Globus pallidus (tissue), 1 donor: ENCODE data around the gene PLEKHA7.
A peak's percentile ranks its signal among the peaks of the same experiment; 100 is the strongest.

Source experiments
- DNase-seq: peaks from one replicate; pipeline ENCODE4 v3.0.0-alpha.2; 2015; ENCODE audit warnings: low spot score

Gene PLEKHA7

GRCh38 chr11:16839821-16840220 lies 174.4 kb downstream of the PLEKHA7 start:
- DNase-seq: no peak

GRCh38 chr11:16834384-16834783 lies 179.8 kb downstream of the PLEKHA7 start:
- DNase-seq: no peak

GRCh38 chr11:16833026-16833425 lies 181.2 kb downstream of the PLEKHA7 start:
- no peak for DNase-seq

- DNase-seq: no peak
These were observed 182.0 kb downstream of the PLEKHA7 start for GRCh38 chr11:16832193-16832539.

GRCh38 chr11:16831316-16832192 lies 182.7 kb downstream of the PLEKHA7 start:
- no peak for DNase-seq

GRCh38 chr11:16827139-16827538 lies 187.1 kb downstream of the PLEKHA7 start:
- no peak for DNase-seq

GRCh38 chr11:16825968-16826367 lies 188.2 kb downstream of the PLEKHA7 start:
- no peak for DNase-seq

- no peak for DNase-seq
These were observed 189.1 kb downstream of the PLEKHA7 start for GRCh38 chr11:16825101-16825500.

GRCh38 chr11:16820324-16821092 lies 193.7 kb downstream of the PLEKHA7 start:
- peak; percentile 58 for DNase-seq

- no peak for DNase-seq
These were observed 195.9 kb downstream of the PLEKHA7 start for GRCh38 chr11:16818284-16818683.

GRCh38 chr11:16817351-16817750 lies 196.9 kb downstream of the PLEKHA7 start:
- peak; percentile 66 for DNase-seq

- no peak for DNase-seq
These were observed 197.6 kb downstream of the PLEKHA7 start for GRCh38 chr11:16816358-16817270.

GRCh38 chr11:16815047-16815767 lies 199.0 kb downstream of the PLEKHA7 start:
- DNase-seq: peak; percentile 60

- DNase-seq: no peak
These were observed 199.7 kb downstream of the PLEKHA7 start for GRCh38 chr11:16814410-16815046.

- no peak for DNase-seq
These were observed 201.1 kb downstream of the PLEKHA7 start for GRCh38 chr11:16813126-16813525.

- peak; percentile 53 for DNase-seq
These were observed 201.9 kb downstream of the PLEKHA7 start for GRCh38 chr11:16812274-16812673.

- no peak for DNase-seq
These were observed 202.8 kb downstream of the PLEKHA7 start for GRCh38 chr11:16811136-16812020.

- peak; percentile 85 for DNase-seq
These were observed 204.1 kb downstream of the PLEKHA7 start for GRCh38 chr11:16809886-16810668.

- peak; percentile 55 for DNase-seq
These were observed 206.9 kb downstream of the PLEKHA7 start for GRCh38 chr11:16807306-16807705.
